ENCODE results near the gene MACROD1.
A peak's percentile ranks its signal among the peaks of the same experiment; 100 is the strongest.

Gene MACROD1

GRCh38 chr11:64004590-64004984, 161.3 kb downstream of the MACROD1 start:
- no peak overlapping the region for H2AK5ac ChIP-seq (ENCODE audit: low read length)
- no CpG with 5 or more reads among the region's 4 CpGs for WGBS (ENCODE audit: extremely low coverage, insufficient coverage, insufficient read length)
- H2BK5ac ChIP-seq (ENCODE audit: low read depth, low read length, poor library complexity) = no peak overlapping the region
- H3K14ac ChIP-seq (ENCODE audit: low read length) = no peak overlapping the region
- H2BK12ac ChIP-seq (ENCODE audit: low read length) = no peak overlapping the region
- no peak overlapping the region for H4K12ac ChIP-seq (ENCODE audit: low read depth, low read length)
- H3K23ac ChIP-seq (ENCODE audit: low read length) = no peak overlapping the region
- no peak overlapping the region for H3K27ac ChIP-seq (ENCODE audit: low read depth, low read length)
- H3K18ac ChIP-seq (ENCODE audit: low read length) = no peak overlapping the region
- peaks cover 14% of the 10 kb centered on the region for H3K27me3 ChIP-seq (ENCODE audit: insufficient read depth, low read length)
- no peak overlapping the region for H4K8ac ChIP-seq (ENCODE audit: low read depth, low read length)
- H3K9me3 ChIP-seq (ENCODE audit: insufficient read depth, low read depth, low read length) = peaks cover 2% of the 10 kb centered on the region
- peaks cover 14 to 21% of the 10 kb centered on the region in 2 experiments for H3K4me1 ChIP-seq (ENCODE audit: control insufficient read depth in 1 of 2, insufficient read depth in 2 of 2, low read length in 2 of 2)
- no peak overlapping the region for H3K4ac ChIP-seq (ENCODE audit: low read depth, low read length)
- H3K4me2 ChIP-seq (ENCODE audit: low read length) = no peak overlapping the region
- no peaks in the 10 kb centered on the region for H3K36me3 ChIP-seq (ENCODE audit: control insufficient read depth in 1 of 2, insufficient read depth in 2 of 2, low read length in 2 of 2)
- H3K79me2 ChIP-seq (ENCODE audit: control insufficient read depth, insufficient read depth, low read length, poor library complexity) = no peaks in the 10 kb centered on the region
- DNase-seq = no peak
- no peak overlapping the region for H3K4me3 ChIP-seq (ENCODE audit: low read depth, low read length)
- H3K79me1 ChIP-seq (ENCODE audit: low read length) = no peaks in the 10 kb centered on the region
- no peak overlapping the region for H3K9ac ChIP-seq (ENCODE audit: low read length)
- no peak overlapping the region for H2AFZ ChIP-seq (ENCODE audit: insufficient read depth, low read length, poor library complexity)
- H4K91ac ChIP-seq (ENCODE audit: low read depth, low read length) = no peak overlapping the region
- H2BK120ac ChIP-seq (ENCODE audit: insufficient read depth, low read length, poor library complexity) = no peak overlapping the region

- Histone ChIP-seq H4K12ac (ENCODE audit: low read depth, low read length) (no peak overlapping the region), H2BK12ac (ENCODE audit: low read length) (no peak overlapping the region), H3K27ac (ENCODE audit: low read depth, low read length) (no peak overlapping the region), H3K79me1 (ENCODE audit: low read length) (no peaks in the 10 kb centered on the region), H3K14ac (ENCODE audit: low read length) (no peak overlapping the region), H3K36me3 (ENCODE audit: control insufficient read depth in 1 of 2, insufficient read depth in 2 of 2, low read length in 2 of 2) (no peaks in the 10 kb centered on the region), H3K27me3 (ENCODE audit: insufficient read depth, low read length) (peaks cover 14% of the 10 kb centered on the region), H3K18ac (ENCODE audit: low read length) (no peak overlapping the region), H2BK120ac (ENCODE audit: insufficient read depth, low read length, poor library complexity) (no peak overlapping the region), H3K4me3 (ENCODE audit: low read depth, low read length) (no peak overlapping the region), H3K79me2 (ENCODE audit: control insufficient read depth, insufficient read depth, low read length, poor library complexity) (no peaks in the 10 kb centered on the region), H2AFZ (ENCODE audit: insufficient read depth, low read length, poor library complexity) (no peak overlapping the region), H2BK5ac (ENCODE audit: low read depth, low read length, poor library complexity) (no peak overlapping the region), H4K8ac (ENCODE audit: low read depth, low read length) (no peak overlapping the region), H3K23ac (ENCODE audit: low read length) (no peak overlapping the region), H3K4me2 (ENCODE audit: low read length) (no peak overlapping the region), H3K9me3 (ENCODE audit: insufficient read depth, low read depth, low read length) (peaks cover 2% of the 10 kb centered on the region), H2AK5ac (ENCODE audit: low read length) (no peak overlapping the region), H3K4ac (ENCODE audit: low read depth, low read length) (no peak overlapping the region), H3K9ac (ENCODE audit: low read length) (no peak overlapping the region), H3K4me1 (ENCODE audit: control insufficient read depth in 1 of 2, insufficient read depth in 2 of 2, low read length in 2 of 2) (peaks cover 12 to 20% of the 10 kb centered on the region in 2 experiments), H4K91ac (ENCODE audit: low read depth, low read length) (no peak overlapping the region)
- no CpG with 5 or more reads among the region's 23 CpGs for WGBS (ENCODE audit: extremely low coverage, insufficient coverage, insufficient read length)
- DNase-seq = no peak
Observed at GRCh38 chr11:64003807-64004589, 161.9 kb downstream of the MACROD1 start.

- Histone ChIP-seq H3K18ac (ENCODE audit: low read length) (no peak overlapping the region), H2AFZ (ENCODE audit: insufficient read depth, low read length, poor library complexity) (no peak overlapping the region), H3K4me1 (ENCODE audit: control insufficient read depth in 1 of 2, insufficient read depth in 2 of 2, low read length in 2 of 2) (peaks cover 15% of the 10 kb centered on the region in 2 experiments), H3K23ac (ENCODE audit: low read length) (no peak overlapping the region), H3K14ac (ENCODE audit: low read length) (no peak overlapping the region), H3K4me3 (ENCODE audit: low read depth, low read length) (no peak overlapping the region), H3K27ac (ENCODE audit: low read depth, low read length) (no peak overlapping the region), H2BK5ac (ENCODE audit: low read depth, low read length, poor library complexity) (no peak overlapping the region), H3K27me3 (ENCODE audit: insufficient read depth, low read length) (peaks cover 6% of the 10 kb centered on the region), H4K12ac (ENCODE audit: low read depth, low read length) (no peak overlapping the region), H3K36me3 (ENCODE audit: control insufficient read depth in 1 of 2, insufficient read depth in 2 of 2, low read length in 2 of 2) (peaks cover 16 to 18% of the 10 kb centered on the region in 2 experiments), H2BK120ac (ENCODE audit: insufficient read depth, low read length, poor library complexity) (no peak overlapping the region), H2AK5ac (ENCODE audit: low read length) (no peak overlapping the region), H3K79me1 (ENCODE audit: low read length) (no peaks in the 10 kb centered on the region), H2BK12ac (ENCODE audit: low read length) (no peak overlapping the region), H4K8ac (ENCODE audit: low read depth, low read length) (no peak overlapping the region), H4K91ac (ENCODE audit: low read depth, low read length) (no peak overlapping the region), H3K9me3 (ENCODE audit: insufficient read depth, low read depth, low read length) (peaks cover 2% of the 10 kb centered on the region), H3K4ac (ENCODE audit: low read depth, low read length) (no peak overlapping the region), H3K4me2 (ENCODE audit: low read length) (no peak overlapping the region), H3K79me2 (ENCODE audit: control insufficient read depth, insufficient read depth, low read length, poor library complexity) (no peaks in the 10 kb centered on the region), H3K9ac (ENCODE audit: low read length) (no peak overlapping the region)
- WGBS (ENCODE audit: extremely low coverage, insufficient coverage, insufficient read length) = no CpG with 5 or more reads among the region's 23 CpGs
- peak in 1 of 2 donors; percentile 17 for DNase-seq
Observed at GRCh38 chr11:64001484-64002420, 164.2 kb downstream of the MACROD1 start.

GRCh38 chr11:64000740-64001483, 165.0 kb downstream of the MACROD1 start:
- no peaks in the 10 kb centered on the region for H3K27me3 ChIP-seq (ENCODE audit: insufficient read depth, low read length)
- H3K23ac ChIP-seq (ENCODE audit: low read length) = no peak overlapping the region
- peaks cover 2% of the 10 kb centered on the region for H3K9me3 ChIP-seq (ENCODE audit: insufficient read depth, low read depth, low read length)
- H3K4me1 ChIP-seq (ENCODE audit: control insufficient read depth in 1 of 2, insufficient read depth in 2 of 2, low read length in 2 of 2) = peaks cover 15% of the 10 kb centered on the region in 2 experiments
- H3K4me2 ChIP-seq (ENCODE audit: low read length) = peak overlapping the region; percentile 73
- H3K36me3 ChIP-seq (ENCODE audit: control insufficient read depth in 1 of 2, insufficient read depth in 2 of 2, low read length in 2 of 2) = peaks cover 24 to 26% of the 10 kb centered on the region in 2 experiments
- no peak overlapping the region for H3K18ac ChIP-seq (ENCODE audit: low read length)
- no peak overlapping the region for H2BK12ac ChIP-seq (ENCODE audit: low read length)
- H2BK5ac ChIP-seq (ENCODE audit: low read depth, low read length, poor library complexity) = no peak overlapping the region
- H4K8ac ChIP-seq (ENCODE audit: low read depth, low read length) = peak overlapping the region; percentile 42
- H3K79me2 ChIP-seq (ENCODE audit: control insufficient read depth, insufficient read depth, low read length, poor library complexity) = no peaks in the 10 kb centered on the region
- DNase-seq = no peak
- no peak overlapping the region for H2BK120ac ChIP-seq (ENCODE audit: insufficient read depth, low read length, poor library complexity)
- no peak overlapping the region for H3K4ac ChIP-seq (ENCODE audit: low read depth, low read length)
- H2AK5ac ChIP-seq (ENCODE audit: low read length) = no peak overlapping the region
- no peak overlapping the region for H3K4me3 ChIP-seq (ENCODE audit: low read depth, low read length)
- no peak overlapping the region for H2AFZ ChIP-seq (ENCODE audit: insufficient read depth, low read length, poor library complexity)
- no peak overlapping the region for H4K91ac ChIP-seq (ENCODE audit: low read depth, low read length)
- no peak overlapping the region for H4K12ac ChIP-seq (ENCODE audit: low read depth, low read length)
- WGBS (ENCODE audit: extremely low coverage, insufficient coverage, insufficient read length) = no CpG with 5 or more reads among the region's 60 CpGs
- H3K14ac ChIP-seq (ENCODE audit: low read length) = peak overlapping the region; percentile 24
- no peak overlapping the region for H3K9ac ChIP-seq (ENCODE audit: low read length)
- H3K27ac ChIP-seq (ENCODE audit: low read depth, low read length) = no peak overlapping the region
- H3K79me1 ChIP-seq (ENCODE audit: low read length) = no peaks in the 10 kb centered on the region

All from trophoblast cell (in vitro differentiated cells and primary cell).